ENCODE measurements around the gene HHAT.

- TF ChIP-seq CTCF (IDR thresholded peaks at IDR 0.05) (no peak), POLR2A (IDR thresholded peaks at IDR 0.05; ENCODE audit: low read depth) (no peak), POLR2AphosphoS5 (IDR thresholded peaks at IDR 0.05) (no peak), EP300 (IDR thresholded peaks at IDR 0.05) (no peak)
These were observed 33.0 kb downstream of the HHAT start for GRCh38 chr1:210361665-210362064.

All from esophagus muscularis mucosa (tissue), 4 donors.